ENCODE data around the gene RNF114.
"Not testable (repeated sequence)": the region's sequence is repeated elsewhere in the genome, so short reads cannot be mapped to it uniquely, and the experiment has no call there.

RNF114 gene

GRCh38 chr20:49965781-49966305, 29.6 kb downstream of the RNF114 start:
- DNase-seq (ENCODE audit: low read depth) = no peak

GRCh38 chr20:49966861-49967260, 30.7 kb downstream of the RNF114 start:
- no peak for DNase-seq (ENCODE audit: low read depth)

- no peak for DNase-seq (ENCODE audit: low read depth)
These were observed 33.0 kb downstream of the RNF114 start for GRCh38 chr20:49969234-49969633.

- DNase-seq (ENCODE audit: low read depth) = no peak
These were observed 33.7 kb downstream of the RNF114 start for GRCh38 chr20:49969946-49970345.

GRCh38 chr20:49970498-49970897, 34.3 kb downstream of the RNF114 start:
- DNase-seq (ENCODE audit: low read depth) = no peak

GRCh38 chr20:49973981-49974380, 37.8 kb downstream of the RNF114 start:
- DNase-seq (ENCODE audit: low read depth) = no peak

- DNase-seq (ENCODE audit: low read depth) = no peak
These were observed 40.3 kb downstream of the RNF114 start for GRCh38 chr20:49976542-49976941.

GRCh38 chr20:49977740-49978139, 41.5 kb downstream of the RNF114 start:
- not testable (repeated sequence) for DNase-seq (ENCODE audit: low read depth)

GRCh38 chr20:49978685-49979029, 42.5 kb downstream of the RNF114 start:
- DNase-seq (ENCODE audit: low read depth) = no peak

- DNase-seq (ENCODE audit: low read depth) = peak; percentile 47
These were observed 43.0 kb downstream of the RNF114 start for GRCh38 chr20:49979030-49979832.

GRCh38 chr20:49980140-49981008, 44.2 kb downstream of the RNF114 start:
- no peak for DNase-seq (ENCODE audit: low read depth)

GRCh38 chr20:49981218-49982071, 45.2 kb downstream of the RNF114 start:
- DNase-seq (ENCODE audit: low read depth) = no peak

- DNase-seq (ENCODE audit: low read depth) = no peak
These were observed 45.8 kb downstream of the RNF114 start for GRCh38 chr20:49982072-49982345.

GRCh38 chr20:49982346-49983122, 46.3 kb downstream of the RNF114 start, which contains the start of gene SNAI1:
Gene SNAI1, plus strand, starts transcription at chr20:49982980. Its CDS starts 80 bp downstream, at chr20:49983060.
- DNase-seq (ENCODE audit: low read depth) = peak; percentile 71

- DNase-seq (ENCODE audit: low read depth) = no peak
These were observed 47.1 kb downstream of the RNF114 start for GRCh38 chr20:49983123-49983847.

- no peak for DNase-seq (ENCODE audit: low read depth)
These were observed 47.7 kb downstream of the RNF114 start for GRCh38 chr20:49983848-49984408.

GRCh38 chr20:49984426-49985153, 48.4 kb downstream of the RNF114 start:
- DNase-seq (ENCODE audit: low read depth) = no peak

GRCh38 chr20:49985157-49985556, 49.0 kb downstream of the RNF114 start:
- no peak for DNase-seq (ENCODE audit: low read depth)

- no peak for DNase-seq (ENCODE audit: low read depth)
These were observed 49.4 kb downstream of the RNF114 start for GRCh38 chr20:49985617-49986016.

GRCh38 chr20:49986049-49986448, 49.9 kb downstream of the RNF114 start:
- no peak for DNase-seq (ENCODE audit: low read depth)

All from stimulated activated CD8-positive, alpha-beta memory T cell treated with anti-CD3 and anti-CD28 coated beads, Interleukin-4, amount 100 ng/mL, for 24 hours (primary cell).